HepG2 (cell line): Measurements from ENCODE around the gene XPNPEP3. TPM values are rescaled to one million over a fixed set of nuclear protein-coding genes. Genes with fewer than 3 reads are reported as not detected.

Source experiments
- ATAC-seq: fragments of 200-7000 bp; cut with Tn5 transposase; 3 replicates; pipeline ENCODE4 v1.9.1; 2020; ENCODE audit warnings: mild to moderate bottlenecking, moderate library complexity
- BruUV-seq: library from RNA; stranded (reverse); fragments of 400-500 nt; replicated peaks from 2 replicates; lab custom pipeline; 2021; lab: Mats Ljungman, UMichigan
- CTCF ChIA-PET: fragments of 300-600 bp; formaldehyde crosslinking; extraction: SDS; loops from one replicate; lab custom pipeline; 2021; ENCODE audit warnings: low total read pairs, inconsistent platforms, low intra/inter-chr PET ratio; lab: Yijun Ruan, JAX
- POLR2A ChIA-PET: fragments of 350-600 bp; sonication (Branson Sonifier 250); formaldehyde crosslinking; loops from one replicate; lab custom pipeline; 2020; ENCODE audit warnings: antibody characterized with exemption, inconsistent platforms; lab: Yijun Ruan, JAX
- DNase-seq: peaks from one replicate; pipeline ENCODE4 v3.0.0-alpha.2; 2015; ENCODE audit warnings: low spot score
- FAIRE-seq: peaks from 3 replicates; lab custom pipeline; 2011; peaks lifted over from hg19 to GRCh38; lab: Jason Lieb, UNC
- H2AFZ ChIP-seq: one replicate; pipeline ENCODE4 v1.6.1; 2011; ENCODE audit warnings: low read length, inconsistent platforms
- H3K27ac ChIP-seq: fragments of 300-600 bp; 3 replicates; pipeline ENCODE4 v1.8.0; 2011; ENCODE audit warnings: mixed run types, mild to moderate bottlenecking, mixed read lengths, low read length, inconsistent platforms; ENCODE audit not compliant: insufficient read depth; ENCODE audit errors: extremely low read length
- H3K27me3 ChIP-seq, 2 experiments: fragments of 200-600 bp in 1 of 2; 2 replicates in 1 of 2; 3 replicates in 1 of 2; pipeline versions ENCODE4 v1.6.0 to v1.8.0; 2011; ENCODE audit warnings: low read length in 2 of 2, mild to moderate bottlenecking in 2 of 2, moderate library complexity in 2 of 2, inconsistent platforms in 1 of 2; ENCODE audit not compliant: insufficient read depth in 2 of 2, control insufficient read depth in 1 of 2
- H3K36me3 ChIP-seq, 2 experiments: fragments of 200-600 bp in 1 of 2; replicated peaks in 1 of 2; 2 replicates in 1 of 2; 3 replicates in 1 of 2; pipeline versions ENCODE4 v1.5.1 to v1.8.0; 2011; ENCODE audit warnings: low read length in 2 of 2, inconsistent platforms in 1 of 2; ENCODE audit not compliant: insufficient read depth in 2 of 2, control insufficient read depth in 1 of 2
- H3K4me1 ChIP-seq: 2 replicates; pipeline ENCODE4 v1.5.1; 2012; ENCODE audit warnings: low read length, inconsistent platforms; ENCODE audit not compliant: insufficient read depth
- H3K4me2 ChIP-seq: 2 replicates; pipeline ENCODE4 v1.6.0; 2011; ENCODE audit warnings: low read depth, low read length, inconsistent platforms
- H3K4me3 ChIP-seq, 3 experiments: fragments of 200-600 bp in 1 of 3; sonication (generic), shearing (Covaris generic) in 1 of 3; replicated peaks in 1 of 3; 2 replicates each; pipeline ENCODE4 v1.5.1; 2011 to 2016; ENCODE audit warnings: low read length in 3 of 3, inconsistent platforms in 2 of 3, low read depth in 2 of 3, mild to moderate bottlenecking in 2 of 3, control low read depth in 1 of 3, mixed read lengths in 1 of 3; ENCODE audit not compliant: insufficient read depth in 1 of 3
- H3K79me2 ChIP-seq: one replicate; pipeline ENCODE4 v1.6.1; 2011; ENCODE audit warnings: low read length, inconsistent platforms; ENCODE audit not compliant: insufficient read depth
- H3K9ac ChIP-seq: 2 replicates; pipeline ENCODE4 v1.6.0; 2011; ENCODE audit warnings: mild to moderate bottlenecking, low read depth, low read length, inconsistent platforms; ENCODE audit not compliant: insufficient read depth
- H3K9me3 ChIP-seq: 2 replicates; pipeline ENCODE4 v1.5.1; 2012; ENCODE audit warnings: mild to moderate bottlenecking, low read length
- H4K20me1 ChIP-seq: 2 replicates; pipeline ENCODE4 v1.6.0; 2011; ENCODE audit warnings: inconsistent platforms, mild to moderate bottlenecking, low read length, moderate library complexity; ENCODE audit not compliant: insufficient read depth
- BHLHE40 ChIP-seq: IDR thresholded peaks from 2 replicates; pipeline ENCODE4 v1.6.1; 2011; ENCODE audit warnings: low read length, improper control_type of control experiment
- DR1 ChIP-seq: sonication (generic); formaldehyde crosslinking; IDR thresholded peaks from 2 replicates; pipeline ENCODE4 v1.8.0; 2021; ENCODE audit warnings: mild to moderate bottlenecking, missing genetic modification reagents, inconsistent platforms
- KDM2A ChIP-seq: sonication (generic); formaldehyde crosslinking; IDR thresholded peaks from 2 replicates; pipeline ENCODE4 v1.4.0; 2020; ENCODE audit warnings: low read depth, missing genetic modification reagents, borderline replicate concordance
- KLF6 ChIP-seq: IDR thresholded peaks from 2 replicates; pipeline ENCODE4 v1.8.0; 2016; ENCODE audit warnings: missing biosample characterization, missing genetic modification reagents
- MXD4 ChIP-seq: IDR thresholded peaks from 2 replicates; pipeline ENCODE4 v1.6.1; 2016; ENCODE audit warnings: mild to moderate bottlenecking, missing biosample characterization, missing genetic modification reagents
- NFRKB ChIP-seq: fragments of 450-650 bp; IDR thresholded peaks from 2 replicates; pipeline ENCODE4 v1.6.1; 2017
- PITX1 ChIP-seq: sonication (generic); formaldehyde crosslinking; IDR thresholded peaks from 2 replicates; pipeline ENCODE4 v1.5.1; 2020; ENCODE audit warnings: mild to moderate bottlenecking, missing genetic modification reagents
- SAP130 ChIP-seq: IDR thresholded peaks from 2 replicates; pipeline ENCODE4 v1.6.1; 2016; ENCODE audit warnings: low read depth
- SMYD3 ChIP-seq: sonication (generic); formaldehyde crosslinking; IDR thresholded peaks from 2 replicates; pipeline ENCODE4 v1.8.1; 2023; ENCODE audit warnings: mild to moderate bottlenecking, missing genetic modification reagents
- STAG1 ChIP-seq: sonication (generic); formaldehyde crosslinking; IDR thresholded peaks from 2 replicates; pipeline ENCODE4 v1.4.0; 2020; ENCODE audit warnings: missing genetic modification reagents
- ZNF563 ChIP-seq: sonication (generic); formaldehyde crosslinking; IDR thresholded peaks from 2 replicates; pipeline ENCODE4 v1.8.0; 2022; ENCODE audit warnings: mild to moderate bottlenecking, moderate library complexity, missing genetic modification reagents
- WGBS: methylation state at CpG from one replicate; pipeline ENCODE4 v1.1.6; 2017; ENCODE audit warnings: low lambda C conversion rate; 5-methylcytosine and 5-hydroxymethylcytosine counted together
- in situ Hi-C: cut with HindIII; loops from 2 replicates; pipeline ENCODE4 v1.10.0; 2017; ENCODE audit warnings: low pct_unique_long_range_greater_than_20kb; ENCODE audit not compliant: extremely low pct_ligation_motif_present
- intact Hi-C: fragments of 100-400 bp; cut with micrococcal nuclease; formaldehyde crosslinking; loops from one replicate; pipeline ENCODE4 v1.10.0; 2022; ENCODE audit not compliant: unreplicated experiment
- polyA plus RNA-seq, 8 experiments: library from polyadenylated mRNA; depleted of rRNA in 3 of 8; stranded (reverse) in 7 of 8; unstranded in 1 of 8; fragments of >200 nt; fragmentation: Illumina TruSeq in 4 of 8; extraction: Trizol in 4 of 8; gene quantifications; 2 replicates each; pipeline versions ENCODE4 v1.2.1 to v1.2.3, GENCODE V29; 2011 to 2016; ENCODE audit warnings: low read depth in 4 of 8, missing spikeins in 1 of 8, mixed read lengths in 1 of 8; ENCODE audit not compliant: insufficient read depth in 1 of 8
- total RNA-seq, 5 experiments: library from RNA; depleted of rRNA; stranded (reverse); fragments of >200 nt; fragmentation: Illumina TruSeq; extraction: Trizol; gene quantifications; 2 replicates each; pipeline ENCODE4 v1.2.3, GENCODE V29; 2016; ENCODE audit warnings: low read depth in 1 of 5
- TF ChIP-seq, protein P1 (sequence below): sonication (generic); formaldehyde crosslinking; IDR thresholded peaks from 2 replicates; pipeline ENCODE4 v1.4.0; 2020; ENCODE audit warnings: mild to moderate bottlenecking, missing genetic modification reagents, borderline replicate concordance
- TF ChIP-seq, protein P2 (sequence below): sonication (generic); formaldehyde crosslinking; IDR thresholded peaks from 2 replicates; pipeline ENCODE4 v1.4.0; 2020; ENCODE audit warnings: missing genetic modification reagents
- TF ChIP-seq, protein P3 (sequence below): IDR thresholded peaks from 2 replicates; pipeline ENCODE4 v1.6.1; 2016; ENCODE audit warnings: control low read depth
- TF ChIP-seq, protein P4 (sequence below): sonication (generic); formaldehyde crosslinking; IDR thresholded peaks from 2 replicates; pipeline ENCODE4 v1.4.0; 2020; ENCODE audit warnings: missing genetic modification reagents
- TF ChIP-seq, protein P5 (sequence below): sonication (generic); formaldehyde crosslinking; IDR thresholded peaks from 2 replicates; pipeline ENCODE4 v1.5.1; 2020; ENCODE audit warnings: mild to moderate bottlenecking, missing genetic modification reagents, moderate library complexity

Gene XPNPEP3
- total and polyA plus RNA-seq, 2 of the 13 experiments (the other 11 are each of a cell fraction or from before 2014, with no cell fraction given), result 10.3 to 14.0 TPM

DNA sequence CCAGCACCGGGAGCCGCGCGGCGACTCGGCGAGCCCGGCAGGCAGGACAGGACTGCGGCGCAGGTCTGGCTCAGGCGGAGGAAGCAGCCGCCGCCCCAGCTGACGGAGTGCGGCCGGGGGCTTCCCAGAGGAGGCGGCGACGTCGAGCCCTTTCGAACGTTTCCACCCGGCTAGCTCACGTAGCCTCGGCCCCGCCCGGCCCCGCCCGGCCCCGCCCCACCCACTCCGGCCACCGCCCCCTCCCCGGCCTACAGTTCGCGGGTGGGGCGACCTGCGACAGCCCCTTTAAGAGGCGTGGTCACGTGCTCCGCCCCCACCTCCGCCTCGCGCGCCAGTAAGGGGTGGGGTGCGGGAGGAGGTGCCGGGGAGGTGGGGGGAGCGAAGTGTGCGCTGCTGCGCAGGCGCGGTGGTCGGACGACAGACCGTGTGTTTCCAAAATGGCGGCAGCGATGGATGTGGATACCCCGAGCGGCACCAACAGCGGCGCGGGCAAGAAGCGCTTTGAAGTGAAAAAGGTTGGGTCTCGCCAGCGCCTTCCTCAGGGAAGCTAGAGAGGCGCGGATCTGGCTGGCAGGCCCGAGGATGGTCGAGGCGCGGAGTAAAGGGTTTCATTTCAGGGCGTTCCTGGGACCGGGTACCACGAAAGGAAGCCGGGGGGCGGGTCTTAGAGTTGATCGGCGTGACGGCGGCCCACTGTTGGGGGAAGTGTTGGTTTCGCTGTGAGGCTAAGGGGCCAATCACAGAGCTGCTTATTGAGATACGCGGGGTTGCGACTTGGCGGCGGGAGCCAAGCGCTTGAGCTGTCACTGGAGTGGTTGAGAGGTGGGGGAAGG is 94.2 kb downstream of the XPNPEP3 start, which contains the start of gene RBX1:
RBX1 (plus strand) TSS at position 417 of the 833 bp plus-strand sequence; CDS start at position 438, 21 bp downstream.
- Histone ChIP-seq H3K4me1 (peaks cover 23% of the 10 kb centered on the region), H3K79me2 (peaks cover 42% of the 10 kb centered on the region), H3K27me3 (no peaks in the 10 kb centered on the region; a peak in 1 of 5 replicates), H3K9ac (peak within 1 kb of the TSS; percentile 88), H3K4me3 (peak within 1 kb of the TSS; percentile 83 to 94 (median 92)), H3K36me3 (peaks cover 2 to 21% of the 10 kb centered on the region in 2 experiments; a peak in 3 of 5 replicates), H3K9me3 (no peaks in the 10 kb centered on the region), H3K4me2 (peak within 1 kb of the TSS; percentile 80), H3K27ac (peak within 1 kb of the TSS; percentile 78), H2AFZ (no peak within 1 kb of the TSS), H4K20me1 (no peaks in the 10 kb centered on the region)
- ATAC-seq, result peak; percentile 94
- no TSS peak for BruUV-seq
- POLR2A ChIA-PET, result interaction anchor here (0.6 to 2.9 kb wide), 30 partner anchors 9 to 907 kb away, joined by 3 to 71 read pairs (median 4); partner anchors contain the start of genes EP300, MRTFA, RANGAP1 and SLC25A17
- FAIRE-seq, result peak; percentile 78
- peak; percentile 96 for DNase-seq
- 2% methylated on average over 33 of the region's 86 CpGs for WGBS
- CTCF ChIA-PET, result no interaction called here
- intact Hi-C loops, result loop anchor here (1.0 kb wide), 1 partner anchor 140 kb away; no protein-coding TSS in a partner anchor
- in situ Hi-C loops, result loop anchor here (5.0 kb wide), 1 partner anchor 141 kb away; the partner anchor contains the start of gene EP300
- TF ChIP-seq, protein P1, sequence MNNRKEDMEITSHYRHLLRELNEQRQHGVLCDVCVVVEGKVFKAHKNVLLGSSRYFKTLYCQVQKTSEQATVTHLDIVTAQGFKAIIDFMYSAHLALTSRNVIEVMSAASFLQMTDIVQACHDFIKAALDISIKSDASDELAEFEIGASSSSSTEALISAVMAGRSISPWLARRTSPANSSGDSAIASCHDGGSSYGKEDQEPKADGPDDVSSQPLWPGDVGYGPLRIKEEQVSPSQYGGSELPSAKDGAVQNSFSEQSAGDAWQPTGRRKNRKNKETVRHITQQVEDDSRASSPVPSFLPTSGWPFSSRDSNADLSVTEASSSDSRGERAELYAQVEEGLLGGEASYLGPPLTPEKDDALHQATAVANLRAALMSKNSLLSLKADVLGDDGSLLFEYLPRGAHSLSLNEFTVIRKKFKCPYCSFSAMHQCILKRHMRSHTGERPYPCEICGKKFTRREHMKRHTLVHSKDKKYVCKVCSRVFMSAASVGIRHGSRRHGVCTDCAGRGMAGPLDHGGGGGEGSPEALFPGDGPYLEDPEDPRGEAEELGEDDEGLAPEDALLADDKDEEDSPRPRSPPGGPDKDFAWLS, result no peak
- TF ChIP-seq, protein P2, sequence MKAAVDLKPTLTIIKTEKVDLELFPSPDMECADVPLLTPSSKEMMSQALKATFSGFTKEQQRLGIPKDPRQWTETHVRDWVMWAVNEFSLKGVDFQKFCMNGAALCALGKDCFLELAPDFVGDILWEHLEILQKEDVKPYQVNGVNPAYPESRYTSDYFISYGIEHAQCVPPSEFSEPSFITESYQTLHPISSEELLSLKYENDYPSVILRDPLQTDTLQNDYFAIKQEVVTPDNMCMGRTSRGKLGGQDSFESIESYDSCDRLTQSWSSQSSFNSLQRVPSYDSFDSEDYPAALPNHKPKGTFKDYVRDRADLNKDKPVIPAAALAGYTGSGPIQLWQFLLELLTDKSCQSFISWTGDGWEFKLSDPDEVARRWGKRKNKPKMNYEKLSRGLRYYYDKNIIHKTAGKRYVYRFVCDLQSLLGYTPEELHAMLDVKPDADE, result 0 out of 2 replicates have a peak, but pooled peaks have one; percentile 84
- TF ChIP-seq DR1 (CRISPR knock-in tag) (no peak), PITX1 (CRISPR knock-in tag) (peak; percentile 10; the same call in 1 of the 2 replicates), SMYD3 (no peak), KLF6 (peak; percentile 32; the same call in 1 of the 2 replicates), STAG1 (CRISPR knock-in tag) (peak; percentile 32), SAP130 (CRISPR knock-in tag) (peak; percentile 85), KDM2A (CRISPR knock-in tag) (peak; percentile 69; the same call in 1 of the 2 replicates), MXD4 (CRISPR knock-in tag) (0 out of 2 replicates have a peak, but pooled peaks have one; percentile 30), NFRKB (peak; percentile 56), BHLHE40 (peak; percentile 74), ZNF563 (CRISPR knock-in tag) (peak; percentile 77; the same call in 1 of the 2 replicates)
- TF ChIP-seq, protein P3, sequence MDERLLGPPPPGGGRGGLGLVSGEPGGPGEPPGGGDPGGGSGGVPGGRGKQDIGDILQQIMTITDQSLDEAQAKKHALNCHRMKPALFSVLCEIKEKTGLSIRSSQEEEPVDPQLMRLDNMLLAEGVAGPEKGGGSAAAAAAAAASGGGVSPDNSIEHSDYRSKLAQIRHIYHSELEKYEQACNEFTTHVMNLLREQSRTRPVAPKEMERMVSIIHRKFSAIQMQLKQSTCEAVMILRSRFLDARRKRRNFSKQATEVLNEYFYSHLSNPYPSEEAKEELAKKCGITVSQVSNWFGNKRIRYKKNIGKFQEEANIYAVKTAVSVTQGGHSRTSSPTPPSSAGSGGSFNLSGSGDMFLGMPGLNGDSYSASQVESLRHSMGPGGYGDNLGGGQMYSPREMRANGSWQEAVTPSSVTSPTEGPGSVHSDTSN (CRISPR knock-in tag), result peak; percentile 92
- TF ChIP-seq, protein P4, sequence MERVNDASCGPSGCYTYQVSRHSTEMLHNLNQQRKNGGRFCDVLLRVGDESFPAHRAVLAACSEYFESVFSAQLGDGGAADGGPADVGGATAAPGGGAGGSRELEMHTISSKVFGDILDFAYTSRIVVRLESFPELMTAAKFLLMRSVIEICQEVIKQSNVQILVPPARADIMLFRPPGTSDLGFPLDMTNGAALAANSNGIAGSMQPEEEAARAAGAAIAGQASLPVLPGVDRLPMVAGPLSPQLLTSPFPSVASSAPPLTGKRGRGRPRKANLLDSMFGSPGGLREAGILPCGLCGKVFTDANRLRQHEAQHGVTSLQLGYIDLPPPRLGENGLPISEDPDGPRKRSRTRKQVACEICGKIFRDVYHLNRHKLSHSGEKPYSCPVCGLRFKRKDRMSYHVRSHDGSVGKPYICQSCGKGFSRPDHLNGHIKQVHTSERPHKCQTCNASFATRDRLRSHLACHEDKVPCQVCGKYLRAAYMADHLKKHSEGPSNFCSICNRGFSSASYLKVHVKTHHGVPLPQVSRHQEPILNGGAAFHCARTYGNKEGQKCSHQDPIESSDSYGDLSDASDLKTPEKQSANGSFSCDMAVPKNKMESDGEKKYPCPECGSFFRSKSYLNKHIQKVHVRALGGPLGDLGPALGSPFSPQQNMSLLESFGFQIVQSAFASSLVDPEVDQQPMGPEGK (CRISPR knock-in tag), result peak; percentile 99
- TF ChIP-seq, protein P5, sequence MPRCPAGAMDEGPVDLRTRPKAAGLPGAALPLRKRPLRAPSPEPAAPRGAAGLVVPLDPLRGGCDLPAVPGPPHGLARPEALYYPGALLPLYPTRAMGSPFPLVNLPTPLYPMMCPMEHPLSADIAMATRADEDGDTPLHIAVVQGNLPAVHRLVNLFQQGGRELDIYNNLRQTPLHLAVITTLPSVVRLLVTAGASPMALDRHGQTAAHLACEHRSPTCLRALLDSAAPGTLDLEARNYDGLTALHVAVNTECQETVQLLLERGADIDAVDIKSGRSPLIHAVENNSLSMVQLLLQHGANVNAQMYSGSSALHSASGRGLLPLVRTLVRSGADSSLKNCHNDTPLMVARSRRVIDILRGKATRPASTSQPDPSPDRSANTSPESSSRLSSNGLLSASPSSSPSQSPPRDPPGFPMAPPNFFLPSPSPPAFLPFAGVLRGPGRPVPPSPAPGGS (CRISPR knock-in tag), result peak; percentile 74
